ENCODE results near the gene TNFSF8. TPM values are rescaled to one million over a fixed set of nuclear protein-coding genes. Genes with fewer than 3 reads are reported as not detected.
A peak's percentile ranks its signal among the peaks of the same experiment; 100 is the strongest.

The TNFSF8 gene, protein sequence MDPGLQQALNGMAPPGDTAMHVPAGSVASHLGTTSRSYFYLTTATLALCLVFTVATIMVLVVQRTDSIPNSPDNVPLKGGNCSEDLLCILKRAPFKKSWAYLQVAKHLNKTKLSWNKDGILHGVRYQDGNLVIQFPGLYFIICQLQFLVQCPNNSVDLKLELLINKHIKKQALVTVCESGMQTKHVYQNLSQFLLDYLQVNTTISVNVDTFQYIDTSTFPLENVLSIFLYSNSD
- total RNA-seq (1 to 10 TPM in 1 of 4 donors, under 1 TPM in 3; 0.45 to 1.6 (median 0.60) TPM), polyA plus RNA-seq (under 1 TPM; 0.07 to 0.16 (median 0.10) TPM)
- long read RNA-seq, donor 1 = 0 reads
- long read RNA-seq, donor 2 = 0 reads

DNA sequence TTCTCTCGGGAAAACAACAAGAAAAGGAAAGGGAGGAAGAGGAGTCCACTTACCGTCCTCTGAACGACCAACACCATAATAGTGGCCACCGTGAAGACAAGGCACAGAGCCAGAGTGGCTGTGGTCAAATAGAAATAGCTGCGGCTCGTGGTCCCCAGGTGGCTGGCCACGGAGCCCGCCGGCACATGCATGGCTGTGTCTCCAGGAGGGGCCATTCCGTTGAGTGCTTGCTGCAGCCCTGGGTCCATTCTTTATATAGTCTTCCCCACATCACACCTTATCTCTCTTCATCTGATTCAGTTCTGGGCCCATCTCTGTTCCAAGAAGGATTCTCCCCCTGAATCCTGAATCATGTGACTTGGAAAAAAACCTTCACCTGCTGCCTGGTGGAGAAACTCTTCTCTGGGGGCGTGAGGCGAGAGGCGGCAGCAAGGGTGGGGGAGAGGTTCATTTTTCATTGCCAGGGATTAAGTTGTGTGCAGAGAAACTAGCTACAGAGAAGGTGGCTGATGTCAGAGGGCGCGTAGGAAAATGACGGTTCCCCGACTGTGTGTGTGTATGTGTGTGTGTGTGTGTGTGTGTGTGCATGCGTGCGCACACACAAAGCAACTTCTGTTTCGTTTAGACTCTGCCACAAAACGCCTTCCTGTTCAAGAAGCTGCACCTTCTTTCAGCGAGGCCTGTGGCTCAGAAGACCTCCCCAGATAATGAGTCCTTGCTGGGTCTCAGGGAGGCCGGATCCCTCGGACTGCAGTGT lies at the start of gene TNFSF8:
Gene TNFSF8 (minus strand): TSS at position 536 of the 757 bp plus-strand sequence. CDS start 288 bp downstream, at position 248.
- ATAC-seq (no peak), DNase-seq (peak; percentile 17 to 53)
- intact Hi-C loops (cut with DNase I) = no loop called here
- Histone ChIP-seq H3K4me1 (no peaks in the 10 kb centered on the region), H3K36me3 (ENCODE audit: insufficient read depth in 1 of 2, low read depth in 1 of 2) (no peaks in the 10 kb centered on the region), H3K27ac (no peak within 1 kb of the TSS), H3K27me3 (ENCODE audit: insufficient read depth in 3 of 3, low read length in 2 of 3) (peaks cover 0 to 4% (median 0%) of the 10 kb centered on the region in 3 donors), H3K4me3 (peak within 1 kb of the TSS; percentile 39), H3K9me3 (no peaks in the 10 kb centered on the region)
- TF ChIP-seq, protein P1, sequence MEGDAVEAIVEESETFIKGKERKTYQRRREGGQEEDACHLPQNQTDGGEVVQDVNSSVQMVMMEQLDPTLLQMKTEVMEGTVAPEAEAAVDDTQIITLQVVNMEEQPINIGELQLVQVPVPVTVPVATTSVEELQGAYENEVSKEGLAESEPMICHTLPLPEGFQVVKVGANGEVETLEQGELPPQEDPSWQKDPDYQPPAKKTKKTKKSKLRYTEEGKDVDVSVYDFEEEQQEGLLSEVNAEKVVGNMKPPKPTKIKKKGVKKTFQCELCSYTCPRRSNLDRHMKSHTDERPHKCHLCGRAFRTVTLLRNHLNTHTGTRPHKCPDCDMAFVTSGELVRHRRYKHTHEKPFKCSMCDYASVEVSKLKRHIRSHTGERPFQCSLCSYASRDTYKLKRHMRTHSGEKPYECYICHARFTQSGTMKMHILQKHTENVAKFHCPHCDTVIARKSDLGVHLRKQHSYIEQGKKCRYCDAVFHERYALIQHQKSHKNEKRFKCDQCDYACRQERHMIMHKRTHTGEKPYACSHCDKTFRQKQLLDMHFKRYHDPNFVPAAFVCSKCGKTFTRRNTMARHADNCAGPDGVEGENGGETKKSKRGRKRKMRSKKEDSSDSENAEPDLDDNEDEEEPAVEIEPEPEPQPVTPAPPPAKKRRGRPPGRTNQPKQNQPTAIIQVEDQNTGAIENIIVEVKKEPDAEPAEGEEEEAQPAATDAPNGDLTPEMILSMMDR (IDR thresholded peaks at IDR 0.05) = no peak
- 68 to 75% (median 74%) methylated on average over 23 to 24 of the region's 24 CpGs for WGBS, 3 donors

DNA sequence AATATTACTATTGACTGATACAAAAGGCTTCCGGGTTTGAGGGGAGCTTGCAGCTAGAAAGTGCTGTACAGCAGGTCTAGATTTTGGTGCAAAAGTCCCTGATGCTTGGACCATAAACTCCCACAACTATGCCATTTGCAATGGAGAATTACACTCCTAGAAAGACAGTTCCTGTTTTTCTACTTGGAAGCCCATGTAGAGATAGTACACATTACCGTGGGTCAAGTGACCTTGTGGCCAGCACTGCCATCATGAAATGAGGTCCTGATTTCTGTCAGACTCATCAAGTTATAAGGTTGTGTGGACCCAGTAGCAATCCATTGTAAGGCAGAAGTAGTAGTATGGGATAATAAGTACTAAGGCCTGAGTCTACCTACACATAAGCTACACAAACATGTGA lies 42.8 kb upstream of the TNFSF8 start:
- peaks cover 0 to 2% (median 0%) of the 10 kb centered on the region in 3 donors for H3K27me3 ChIP-seq (ENCODE audit: insufficient read depth in 3 of 3, low read length in 2 of 3)
- H3K4me1 ChIP-seq = no peaks in the 10 kb centered on the region
- H3K36me3 ChIP-seq (ENCODE audit: insufficient read depth in 1 of 2, low read depth in 1 of 2) = no peaks in the 10 kb centered on the region
- no peak for ATAC-seq
- intact Hi-C loops (cut with DNase I) = no loop called here
- H3K27ac ChIP-seq = no peak overlapping the region
- no peak for DNase-seq
- no peak overlapping the region for H3K4me3 ChIP-seq
- TF ChIP-seq, protein P1 (IDR thresholded peaks at IDR 0.05) = no peak
- 80 to 87% (median 83%) methylated on average over 2 of the region's 2 CpGs for WGBS, 3 donors
- no peaks in the 10 kb centered on the region for H3K9me3 ChIP-seq

DNA sequence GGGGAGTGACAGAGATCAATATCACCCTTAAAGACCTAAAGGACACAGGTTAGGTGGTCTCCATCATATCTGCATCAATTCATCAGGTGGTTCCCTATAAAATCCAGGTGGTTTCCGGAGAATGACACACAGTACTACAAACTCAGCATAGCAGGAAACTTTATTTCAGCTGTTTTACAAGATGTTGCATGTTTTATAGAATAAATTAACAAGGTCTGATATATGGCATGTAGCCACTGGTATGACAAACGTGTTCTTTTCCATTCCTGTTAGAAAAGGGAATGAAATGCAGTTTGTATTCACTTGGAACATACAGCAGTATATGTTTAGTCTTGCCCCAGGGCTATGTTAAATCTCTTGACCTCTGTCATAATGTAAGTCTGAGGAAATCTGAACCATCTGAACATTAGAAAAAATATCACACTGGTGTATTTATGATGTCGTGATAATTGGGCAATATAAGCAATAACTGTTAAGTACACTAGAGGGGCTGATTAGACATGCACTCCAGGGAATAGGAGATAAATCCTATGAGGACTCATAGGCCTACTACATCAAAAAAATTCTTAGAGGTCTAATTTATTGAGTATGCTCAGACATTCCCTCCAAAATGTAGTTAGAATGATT lies 42.2 kb upstream of the TNFSF8 start:
- DNase-seq (no peak), ATAC-seq (no peak)
- TF ChIP-seq, protein P1 (IDR thresholded peaks at IDR 0.05) = no peak
- intact Hi-C loops (cut with DNase I) = no loop called here
- Histone ChIP-seq H3K27me3 (ENCODE audit: insufficient read depth in 3 of 3, low read length in 2 of 3) (peaks cover 0 to 2% (median 0%) of the 10 kb centered on the region in 3 donors), H3K4me1 (no peaks in the 10 kb centered on the region), H3K36me3 (ENCODE audit: insufficient read depth in 1 of 2, low read depth in 1 of 2) (no peaks in the 10 kb centered on the region), H3K27ac (no peak overlapping the region), H3K4me3 (no peak overlapping the region), H3K9me3 (no peaks in the 10 kb centered on the region)
- 48 to 53% (median 53%) methylated on average over 3 of the region's 3 CpGs for WGBS, 3 donors

DNA sequence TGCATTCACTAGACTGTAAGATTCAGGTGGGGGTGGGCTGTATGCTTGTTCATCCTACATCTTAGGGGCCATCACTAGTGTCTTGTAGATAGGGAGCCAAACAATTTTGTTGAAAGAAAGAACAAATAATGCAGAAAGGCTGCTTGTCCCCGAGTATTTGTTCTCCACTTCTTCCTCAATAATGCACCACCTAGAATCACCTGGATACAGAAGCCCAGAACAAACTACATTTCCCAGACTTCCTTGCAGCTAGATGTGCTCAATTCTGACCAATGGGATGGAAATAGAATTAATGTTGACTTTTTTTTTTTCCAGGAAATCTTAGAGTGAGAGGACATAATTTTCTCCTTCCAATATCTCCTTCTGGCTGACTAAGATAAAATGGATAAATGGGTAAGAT lies 38.9 kb upstream of the TNFSF8 start:
- no peak for DNase-seq
- intact Hi-C loops (cut with DNase I) = no loop called here
- Histone ChIP-seq H3K27ac (no peak overlapping the region), H3K27me3 (ENCODE audit: insufficient read depth in 3 of 3, low read length in 2 of 3) (no peaks in the 10 kb centered on the region), H3K4me3 (no peak overlapping the region), H3K36me3 (ENCODE audit: insufficient read depth in 1 of 2, low read depth in 1 of 2) (no peaks in the 10 kb centered on the region), H3K4me1 (no peaks in the 10 kb centered on the region), H3K9me3 (no peaks in the 10 kb centered on the region)
- WGBS, 3 donors = 52 to 75% (median 56%) methylated on average over 1 of the region's 1 CpG
- TF ChIP-seq, protein P1 (IDR thresholded peaks at IDR 0.05) = no peak
- no peak for ATAC-seq

Data from psoas muscle (tissue), 8 donors.